Measurements from ENCODE around the gene BFSP2. TPM values are rescaled to one million over a fixed set of nuclear protein-coding genes. Genes with fewer than 3 reads are reported as not detected.

The BFSP2 gene
- total RNA-seq, 4 donors from 2014 or later: not detected

DNA sequence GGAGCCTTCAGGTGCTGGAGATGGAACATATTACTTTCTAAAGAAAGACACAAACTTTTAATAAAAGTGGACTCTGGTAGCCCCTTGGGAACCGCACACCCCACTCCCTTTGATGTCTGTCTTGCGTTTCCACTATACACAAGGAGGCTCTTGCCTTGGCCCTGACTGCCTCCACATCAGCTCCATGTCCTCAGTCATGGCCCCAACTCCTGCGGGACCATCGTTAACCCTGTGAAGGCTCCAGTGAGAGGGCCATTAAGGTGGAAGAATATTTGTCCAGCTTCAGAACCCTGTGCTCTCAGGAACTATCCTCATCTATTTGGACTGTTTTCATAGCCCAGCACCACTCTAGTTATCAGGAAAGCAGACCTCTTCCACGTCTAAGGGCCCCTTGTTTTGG is 16.1 kb upstream of the BFSP2 start:
- no peaks in the 10 kb centered on the region for H3K9me3 ChIP-seq
- no peaks in the 10 kb centered on the region for H3K27me3 ChIP-seq
- in situ Hi-C loops (cut with MboI; ENCODE audit: low sequenced_read_pairs in 4 of 4): loop anchor here (5.0 to 25.0 kb wide), 4 partner anchors 339 to 656 kb away; partner anchors contain the start of gene TMEM108 (in 2 of the 4)
- no peaks in the 10 kb centered on the region for H3K36me3 ChIP-seq
- DNase-seq (no peak), ATAC-seq (no peak)
- no peak for TF ChIP-seq POLR2A (IDR thresholded peaks at IDR 0.05)
- TF ChIP-seq, protein P1, sequence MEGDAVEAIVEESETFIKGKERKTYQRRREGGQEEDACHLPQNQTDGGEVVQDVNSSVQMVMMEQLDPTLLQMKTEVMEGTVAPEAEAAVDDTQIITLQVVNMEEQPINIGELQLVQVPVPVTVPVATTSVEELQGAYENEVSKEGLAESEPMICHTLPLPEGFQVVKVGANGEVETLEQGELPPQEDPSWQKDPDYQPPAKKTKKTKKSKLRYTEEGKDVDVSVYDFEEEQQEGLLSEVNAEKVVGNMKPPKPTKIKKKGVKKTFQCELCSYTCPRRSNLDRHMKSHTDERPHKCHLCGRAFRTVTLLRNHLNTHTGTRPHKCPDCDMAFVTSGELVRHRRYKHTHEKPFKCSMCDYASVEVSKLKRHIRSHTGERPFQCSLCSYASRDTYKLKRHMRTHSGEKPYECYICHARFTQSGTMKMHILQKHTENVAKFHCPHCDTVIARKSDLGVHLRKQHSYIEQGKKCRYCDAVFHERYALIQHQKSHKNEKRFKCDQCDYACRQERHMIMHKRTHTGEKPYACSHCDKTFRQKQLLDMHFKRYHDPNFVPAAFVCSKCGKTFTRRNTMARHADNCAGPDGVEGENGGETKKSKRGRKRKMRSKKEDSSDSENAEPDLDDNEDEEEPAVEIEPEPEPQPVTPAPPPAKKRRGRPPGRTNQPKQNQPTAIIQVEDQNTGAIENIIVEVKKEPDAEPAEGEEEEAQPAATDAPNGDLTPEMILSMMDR (IDR thresholded peaks at IDR 0.05 in 4 of 5, conservative IDR thresholded peaks at IDR 0.05 in 1 of 5): no peak
- no peak overlapping the region for H3K27ac ChIP-seq
- intact Hi-C loops (cut with DNase I; ENCODE audit: low total_unique reads): loop anchor here (1.0 kb wide), 2 partner anchors 342 to 652 kb away; no protein-coding TSS in a partner anchor
- peaks cover 6 to 23% of the 10 kb centered on the region in 2 donors for H3K4me1 ChIP-seq
- H3K4me3 ChIP-seq: no peak overlapping the region

DNA sequence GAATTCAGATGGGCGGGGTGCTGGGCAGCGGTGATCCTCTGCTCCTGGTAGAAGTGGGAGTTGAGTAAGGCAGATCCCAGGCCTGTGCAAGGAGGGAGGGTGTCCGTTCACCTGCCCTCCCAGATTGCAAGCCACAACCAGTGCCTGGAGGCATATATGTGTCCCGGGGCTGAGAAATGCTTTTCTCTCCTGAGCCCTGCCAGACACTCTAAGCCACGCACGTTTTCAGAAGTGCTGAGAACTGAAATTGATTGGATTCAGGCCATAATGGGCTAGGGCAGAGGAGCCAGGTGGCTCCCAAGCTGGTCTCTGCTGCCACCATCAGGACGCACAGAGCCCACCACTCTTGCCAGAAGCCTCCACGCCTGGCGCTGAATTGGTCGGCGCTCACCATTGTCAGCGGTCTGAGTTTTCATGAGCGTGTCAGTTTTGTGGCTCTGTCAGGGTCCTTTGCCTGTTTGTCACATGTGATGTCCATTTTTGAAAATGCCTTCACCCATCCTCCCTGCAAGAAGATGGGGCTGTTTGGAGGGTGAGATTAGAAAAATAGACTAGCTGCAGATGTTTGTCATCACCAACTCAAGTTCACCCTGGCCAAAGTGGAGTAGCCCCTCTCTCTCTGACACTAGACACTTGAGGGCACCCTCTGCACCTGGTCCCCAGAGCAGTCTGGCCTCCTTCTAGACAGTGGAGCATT is 15.4 kb upstream of the BFSP2 start:
- intact Hi-C loops (cut with DNase I; ENCODE audit: low total_unique reads) (loop anchor here (1.0 kb wide), 2 partner anchors 343 to 653 kb away; no protein-coding TSS in a partner anchor), in situ Hi-C loops (cut with MboI; ENCODE audit: low sequenced_read_pairs in 4 of 4) (loop anchor here (5.0 to 25.0 kb wide), 4 partner anchors 340 to 657 kb away; partner anchors contain the start of gene TMEM108 (in 2 of the 4))

DNA sequence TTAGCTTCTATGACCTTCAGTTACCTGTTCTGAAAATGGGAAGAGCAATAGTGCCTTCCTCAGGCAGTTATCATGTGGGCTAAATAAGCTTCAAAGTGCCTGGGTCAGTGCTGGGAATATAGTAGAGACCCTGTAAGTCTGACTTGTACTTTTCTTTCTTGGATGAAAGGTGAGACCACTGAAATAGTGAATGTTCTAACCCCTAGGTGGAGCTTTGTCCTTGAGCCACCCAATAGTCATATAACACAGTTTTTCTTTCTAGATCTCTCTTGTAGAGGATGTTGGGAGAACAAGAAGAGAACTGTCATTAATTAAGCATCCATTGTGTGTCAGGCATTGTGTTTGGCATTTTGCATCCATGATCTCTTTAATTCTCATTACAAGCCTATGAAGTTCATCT is 13.0 kb upstream of the BFSP2 start:
- DNase-seq (no peak), ATAC-seq (no peak)
- in situ Hi-C loops (cut with MboI; ENCODE audit: low sequenced_read_pairs in 4 of 4): loop anchor here in 3 of 4 donors (5.0 to 25.0 kb wide), 3 partner anchors 342 to 660 kb away; partner anchors contain the start of gene TMEM108 (in 2 of the 3)

More for the DNA sequence above, 15.4 kb upstream of the BFSP2 start:
- ATAC-seq (peak; percentile 81 to 86), DNase-seq (peak in 1 of 2 donors; percentile 35)
- peaks cover 6 to 23% of the 10 kb centered on the region in 2 donors for H3K4me1 ChIP-seq
- H3K4me3 ChIP-seq: no peak overlapping the region
- no peaks in the 10 kb centered on the region for H3K36me3 ChIP-seq
- no peaks in the 10 kb centered on the region for H3K27me3 ChIP-seq
- no peaks in the 10 kb centered on the region for H3K9me3 ChIP-seq
- TF ChIP-seq POLR2A (IDR thresholded peaks at IDR 0.05): no peak
- TF ChIP-seq, protein P1 (IDR thresholded peaks at IDR 0.05 in 4 of 5, conservative IDR thresholded peaks at IDR 0.05 in 1 of 5): peak; percentile 62 to 89 (median 81)
- no peak overlapping the region for H3K27ac ChIP-seq

DNA sequence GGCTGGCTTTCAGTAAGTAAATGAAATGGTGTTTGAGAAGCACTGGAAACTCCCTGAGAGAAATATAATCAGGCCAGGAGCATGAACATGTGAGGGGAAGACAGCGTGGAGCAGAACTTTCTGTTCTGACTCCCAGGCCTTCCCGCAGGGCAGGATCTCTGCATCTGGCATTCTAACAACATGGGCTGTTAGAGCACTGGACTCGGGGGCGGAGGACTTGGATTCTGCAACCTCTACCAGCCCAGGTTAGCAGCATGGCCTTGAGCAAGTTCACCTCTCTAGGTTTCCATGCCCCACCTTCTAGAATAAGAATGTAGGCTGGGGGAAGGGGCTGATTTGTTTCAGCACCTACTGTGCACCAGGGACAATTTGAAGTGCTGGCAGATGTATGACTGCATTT is 12.5 kb upstream of the BFSP2 start:
- in situ Hi-C loops (cut with MboI; ENCODE audit: low sequenced_read_pairs in 4 of 4): loop anchor here in 3 of 4 donors (5.0 to 25.0 kb wide), 3 partner anchors 343 to 660 kb away; partner anchors contain the start of gene TMEM108 (in 2 of the 3)
- ATAC-seq (no peak), DNase-seq (no peak)
- intact Hi-C loops (cut with DNase I; ENCODE audit: low total_unique reads): no loop called here
- TF ChIP-seq POLR2A (IDR thresholded peaks at IDR 0.05): no peak
- TF ChIP-seq, protein P1 (IDR thresholded peaks at IDR 0.05 in 4 of 5, conservative IDR thresholded peaks at IDR 0.05 in 1 of 5): no peak
- Histone ChIP-seq H3K27ac (no peak overlapping the region), H3K9me3 (no peaks in the 10 kb centered on the region), H3K36me3 (no peaks in the 10 kb centered on the region), H3K4me3 (no peak overlapping the region), H3K4me1 (peaks cover 5 to 18% of the 10 kb centered on the region in 2 donors), H3K27me3 (no peaks in the 10 kb centered on the region)

More for the DNA sequence above, 13.0 kb upstream of the BFSP2 start:
- peaks cover 6 to 23% of the 10 kb centered on the region in 2 donors for H3K4me1 ChIP-seq
- no peak overlapping the region for H3K27ac ChIP-seq
- no peaks in the 10 kb centered on the region for H3K9me3 ChIP-seq
- H3K36me3 ChIP-seq: no peaks in the 10 kb centered on the region
- intact Hi-C loops (cut with DNase I; ENCODE audit: low total_unique reads): no loop called here
- H3K27me3 ChIP-seq: no peaks in the 10 kb centered on the region
- H3K4me3 ChIP-seq: no peak overlapping the region
- TF ChIP-seq, protein P1 (IDR thresholded peaks at IDR 0.05 in 4 of 5, conservative IDR thresholded peaks at IDR 0.05 in 1 of 5): no peak
- no peak for TF ChIP-seq POLR2A (IDR thresholded peaks at IDR 0.05)

Data from gastrocnemius medialis (tissue), 4 donors.